ENCODE data around the gene RUSF1. TPM values are rescaled to one million over a fixed set of nuclear protein-coding genes. Genes with fewer than 3 reads are reported as not detected.
"Not testable (repeated sequence)": the region's sequence is repeated elsewhere in the genome, so short reads cannot be mapped to it uniquely, and the experiment has no call there.

Gene RUSF1
- total RNA-seq, 1 donor: 25.0 TPM

DNA sequence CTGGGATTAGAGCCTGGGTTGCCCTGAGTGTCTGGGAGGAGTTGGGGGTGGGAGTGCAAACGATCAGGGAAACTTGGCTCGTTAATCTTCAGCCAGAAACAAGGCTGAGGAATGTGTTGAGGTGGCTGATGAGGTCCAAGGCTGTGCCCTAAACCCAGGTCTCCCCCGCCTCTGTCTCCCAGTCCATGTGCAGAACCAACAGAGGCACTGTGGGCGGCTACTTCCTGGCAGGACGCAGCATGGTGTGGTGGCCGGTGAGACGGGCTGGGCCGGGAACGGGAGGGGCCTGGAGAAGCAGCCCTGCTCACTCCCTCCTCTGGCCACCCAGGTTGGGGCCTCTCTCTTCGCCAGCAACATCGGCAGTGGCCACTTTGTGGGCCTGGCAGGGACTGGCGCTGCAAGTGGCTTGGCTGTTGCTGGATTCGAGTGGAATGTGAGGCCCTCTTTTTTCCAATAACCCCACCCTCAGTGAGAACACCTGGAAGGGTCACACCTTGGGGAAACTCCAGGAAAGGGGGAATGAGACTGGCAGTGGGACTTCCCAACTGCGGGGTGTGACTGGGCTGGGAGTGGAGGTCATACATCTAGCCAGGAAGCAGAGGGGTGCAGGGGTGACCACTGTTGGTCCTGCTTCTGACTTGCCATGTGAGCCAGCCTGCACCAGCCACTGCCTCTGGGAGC is 23.6 kb downstream of the RUSF1 start:
- Histone ChIP-seq H3K4me3 (ENCODE audit: low read length) (no peak overlapping the region), H3K27me3 (ENCODE audit: insufficient read depth, low read length) (no peaks in the 10 kb centered on the region), H3K4me1 (ENCODE audit: insufficient read depth, low read length) (peaks cover 20% of the 10 kb centered on the region), H3K9me3 (ENCODE audit: low read depth, low read length) (no peaks in the 10 kb centered on the region)

GRCh38 chr16:31484048-31484447 is 24.1 kb downstream of the RUSF1 start:
- not testable (repeated sequence) for H3K9me3 ChIP-seq (ENCODE audit: low read depth, low read length); H3K27me3 ChIP-seq (ENCODE audit: insufficient read depth, low read length); H3K4me3 ChIP-seq (ENCODE audit: low read length)
- H3K4me1 ChIP-seq (ENCODE audit: insufficient read depth, low read length): peaks cover 20% of the 10 kb centered on the region

DNA sequence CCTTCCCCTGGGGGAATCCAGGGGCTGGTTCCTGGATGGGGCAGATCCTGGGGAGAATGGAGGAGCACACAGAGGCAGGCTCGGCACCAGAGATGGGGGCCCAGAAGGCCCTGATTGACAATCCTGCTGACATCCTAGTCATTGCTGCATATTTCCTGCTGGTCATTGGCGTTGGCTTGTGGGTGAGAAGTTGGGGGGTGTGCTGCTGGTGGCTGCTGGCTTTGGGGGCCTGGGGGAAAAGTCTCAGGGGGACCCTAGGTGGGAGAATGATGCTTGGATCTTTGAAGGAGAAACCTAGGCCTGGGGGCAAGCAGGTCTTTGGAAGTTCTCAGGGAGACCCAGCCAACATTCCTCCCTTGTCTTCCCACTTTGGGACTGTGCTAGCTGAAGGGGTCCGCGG is 25.1 kb downstream of the RUSF1 start, which contains the start of gene SLC5A2:
Gene SLC5A2 (plus strand): TSS at position 43 of the 400 bp plus-strand sequence. CDS start 14 bp downstream, at position 57.
- Histone ChIP-seq H3K9me3 (ENCODE audit: low read depth, low read length) (no peaks in the 10 kb centered on the region), H3K4me3 (ENCODE audit: low read length) (no peak within 1 kb of the TSS), H3K4me1 (ENCODE audit: insufficient read depth, low read length) (peaks cover 16% of the 10 kb centered on the region)

GRCh38 chr16:31480851-31481536 is 27.2 kb downstream of the RUSF1 start:
- Histone ChIP-seq H3K4me3 (ENCODE audit: low read length) (no peak overlapping the region), H3K27me3 (ENCODE audit: insufficient read depth, low read length) (no peaks in the 10 kb centered on the region), H3K4me1 (ENCODE audit: insufficient read depth, low read length) (peaks cover 15% of the 10 kb centered on the region), H3K9me3 (ENCODE audit: low read depth, low read length) (no peaks in the 10 kb centered on the region)

More for the DNA sequence above, 25.1 kb downstream of the RUSF1 start, which contains the start of gene SLC5A2:
- no peaks in the 10 kb centered on the region for H3K27me3 ChIP-seq (ENCODE audit: insufficient read depth, low read length)

GRCh38 chr16:31479751-31480150 is 28.4 kb downstream of the RUSF1 start:
- no peak overlapping the region for H3K4me3 ChIP-seq (ENCODE audit: low read length)
- no peaks in the 10 kb centered on the region for H3K9me3 ChIP-seq (ENCODE audit: low read depth, low read length)
- peaks cover 18% of the 10 kb centered on the region for H3K4me1 ChIP-seq (ENCODE audit: insufficient read depth, low read length)
- no peaks in the 10 kb centered on the region for H3K27me3 ChIP-seq (ENCODE audit: insufficient read depth, low read length)

DNA sequence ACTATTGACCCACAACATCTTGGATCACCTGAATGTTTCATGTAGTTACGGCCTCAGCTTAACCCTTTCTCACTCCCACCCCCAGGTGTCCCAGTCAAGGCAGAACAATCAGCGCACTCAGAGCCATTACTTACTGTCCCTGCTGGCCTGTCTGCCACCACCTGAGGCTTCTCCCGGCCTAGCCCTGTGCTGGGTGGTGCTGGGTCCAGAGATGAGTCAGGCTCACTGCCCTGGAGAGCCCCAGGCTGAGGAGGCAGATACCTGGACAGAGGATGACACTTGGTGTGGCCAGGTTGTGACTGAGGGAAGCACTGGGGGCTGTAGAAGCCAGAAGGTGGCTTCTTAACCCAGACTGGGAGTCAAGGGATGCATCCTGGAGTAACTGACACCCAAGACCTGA is 29.2 kb downstream of the RUSF1 start:
- H3K4me3 ChIP-seq (ENCODE audit: low read length): no peak overlapping the region
- no peaks in the 10 kb centered on the region for H3K9me3 ChIP-seq (ENCODE audit: low read depth, low read length)
- no peaks in the 10 kb centered on the region for H3K27me3 ChIP-seq (ENCODE audit: insufficient read depth, low read length)
- peaks cover 18% of the 10 kb centered on the region for H3K4me1 ChIP-seq (ENCODE audit: insufficient read depth, low read length)

- H3K4me3 ChIP-seq (ENCODE audit: low read length): peak overlapping the region; percentile 33
- H3K4me1 ChIP-seq (ENCODE audit: insufficient read depth, low read length): peaks cover 21% of the 10 kb centered on the region
- peaks cover 2% of the 10 kb centered on the region for H3K27me3 ChIP-seq (ENCODE audit: insufficient read depth, low read length)
- no peaks in the 10 kb centered on the region for H3K9me3 ChIP-seq (ENCODE audit: low read depth, low read length)
Measured at GRCh38 chr16:31477220-31478216, 30.7 kb downstream of the RUSF1 start.

- Histone ChIP-seq H3K4me1 (ENCODE audit: insufficient read depth, low read length) (peaks cover 28% of the 10 kb centered on the region), H3K4me3 (ENCODE audit: low read length) (peak overlapping the region; percentile 41), H3K9me3 (ENCODE audit: low read depth, low read length) (no peaks in the 10 kb centered on the region), H3K27me3 (ENCODE audit: insufficient read depth, low read length) (peaks cover 8% of the 10 kb centered on the region)
Measured at GRCh38 chr16:31476303-31477219, 31.6 kb downstream of the RUSF1 start.

DNA sequence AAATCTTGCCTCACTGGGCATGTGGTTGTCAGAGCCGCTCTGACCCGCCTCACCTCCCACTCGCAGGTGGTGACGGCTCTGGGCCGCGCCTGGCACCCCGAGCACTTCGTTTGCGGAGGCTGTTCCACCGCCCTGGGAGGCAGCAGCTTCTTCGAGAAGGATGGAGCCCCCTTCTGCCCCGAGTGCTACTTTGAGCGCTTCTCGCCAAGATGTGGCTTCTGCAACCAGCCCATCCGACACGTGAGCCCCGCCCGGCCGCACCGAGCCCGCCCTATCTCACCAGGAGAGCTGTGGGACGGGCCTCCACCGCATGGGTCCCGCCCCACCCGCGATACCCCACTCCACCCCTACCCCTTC is 32.3 kb downstream of the RUSF1 start:
- no peaks in the 10 kb centered on the region for H3K9me3 ChIP-seq (ENCODE audit: low read depth, low read length)
- peaks cover 10% of the 10 kb centered on the region for H3K27me3 ChIP-seq (ENCODE audit: insufficient read depth, low read length)
- H3K4me1 ChIP-seq (ENCODE audit: insufficient read depth, low read length): peaks cover 31% of the 10 kb centered on the region
- H3K4me3 ChIP-seq (ENCODE audit: low read length): no peak overlapping the region

GRCh38 chr16:31474773-31475738 is 33.1 kb downstream of the RUSF1 start:
- H3K4me3 ChIP-seq (ENCODE audit: low read length): no peak overlapping the region
- H3K27me3 ChIP-seq (ENCODE audit: insufficient read depth, low read length): peaks cover 10% of the 10 kb centered on the region
- peaks cover 31% of the 10 kb centered on the region for H3K4me1 ChIP-seq (ENCODE audit: insufficient read depth, low read length)
- H3K9me3 ChIP-seq (ENCODE audit: low read depth, low read length): no peaks in the 10 kb centered on the region

DNA sequence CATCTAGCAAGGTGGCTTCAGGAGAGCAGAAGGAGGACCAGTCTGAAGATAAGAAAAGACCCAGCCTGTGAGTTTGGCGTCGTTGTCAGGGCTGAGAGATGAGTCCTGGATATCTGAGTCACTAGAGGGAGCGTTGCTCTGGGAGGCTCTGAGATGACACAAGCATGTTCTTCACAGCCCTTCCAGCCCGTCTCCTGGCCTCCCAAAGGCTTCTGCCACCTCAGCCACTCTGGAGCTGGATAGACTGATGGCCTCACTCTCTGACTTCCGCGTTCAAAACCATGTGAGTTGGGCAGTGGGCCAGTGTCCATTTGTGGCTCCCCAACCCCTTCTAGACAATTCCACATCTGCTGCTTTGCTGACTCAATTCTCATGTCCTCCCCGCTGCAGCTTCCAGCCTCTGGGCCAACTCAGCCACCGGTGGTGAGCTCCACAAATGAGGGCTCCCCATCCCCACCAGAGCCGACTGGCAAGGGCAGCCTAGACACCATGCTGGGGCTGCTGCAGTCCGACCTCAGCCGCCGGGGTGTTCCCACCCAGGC is 33.9 kb downstream of the RUSF1 start:
- peaks cover 31% of the 10 kb centered on the region for H3K4me1 ChIP-seq (ENCODE audit: insufficient read depth, low read length)
- peaks cover 10% of the 10 kb centered on the region for H3K27me3 ChIP-seq (ENCODE audit: insufficient read depth, low read length)
- H3K4me3 ChIP-seq (ENCODE audit: low read length): no peak overlapping the region
- H3K9me3 ChIP-seq (ENCODE audit: low read depth, low read length): no peaks in the 10 kb centered on the region

- no peaks in the 10 kb centered on the region for H3K9me3 ChIP-seq (ENCODE audit: low read depth, low read length)
- peaks cover 10% of the 10 kb centered on the region for H3K27me3 ChIP-seq (ENCODE audit: insufficient read depth, low read length)
- peaks cover 31% of the 10 kb centered on the region for H3K4me1 ChIP-seq (ENCODE audit: insufficient read depth, low read length)
- no peak overlapping the region for H3K4me3 ChIP-seq (ENCODE audit: low read length)
Measured at GRCh38 chr16:31473264-31473984, 34.8 kb downstream of the RUSF1 start.

All from mononuclear cell (primary cell).